ENCODE results near the gene PIP4K2A.

The PIP4K2A gene

DNA sequence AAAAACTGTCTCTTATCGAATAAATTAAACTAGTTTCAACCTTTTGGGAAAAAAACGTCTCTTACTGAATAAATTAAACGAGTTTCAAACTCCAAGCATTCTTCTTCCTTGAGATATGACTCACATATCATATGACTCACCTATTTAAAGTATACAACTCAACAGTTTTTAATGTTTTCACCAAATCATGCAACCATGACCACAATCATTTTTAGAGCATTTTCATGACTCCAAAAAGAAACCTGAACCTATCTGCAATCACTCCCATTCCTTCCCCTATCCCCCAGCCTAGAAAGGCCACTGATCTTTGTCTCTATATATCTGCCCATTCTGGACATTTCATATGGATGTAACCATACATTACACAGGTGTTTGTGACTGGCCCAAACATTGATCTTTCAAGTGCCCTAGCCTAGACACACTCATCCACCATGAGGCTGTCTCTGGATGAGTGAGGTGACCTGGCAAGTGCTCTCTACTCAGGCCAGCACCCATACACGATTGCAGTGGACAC is 115.3 kb downstream of the PIP4K2A start:
- peak; percentile 83 for DNase-seq (ENCODE audit: low read depth)

DNA sequence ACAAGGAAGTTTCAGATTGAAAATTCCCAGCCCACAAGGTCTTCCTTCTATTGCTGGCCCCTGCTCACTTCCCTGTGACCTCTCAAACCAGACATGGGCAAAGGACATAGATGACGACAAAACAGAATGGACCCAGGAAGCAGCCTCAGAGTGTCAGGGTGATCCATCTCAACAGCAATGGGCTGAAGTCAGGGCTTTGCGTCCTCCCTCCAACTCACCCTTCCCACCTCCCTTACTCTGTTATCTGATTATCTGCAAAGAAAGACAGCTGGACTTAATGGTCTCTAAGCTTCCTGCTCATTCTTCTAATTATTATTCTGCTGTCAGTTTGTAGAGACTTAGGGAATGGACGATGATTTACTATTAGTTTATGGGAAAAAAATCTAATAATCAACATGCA is 115.9 kb downstream of the PIP4K2A start:
- peak; percentile 38 for DNase-seq (ENCODE audit: low read depth)

- DNase-seq (ENCODE audit: low read depth): peak; percentile 74
These were observed 117.2 kb downstream of the PIP4K2A start for GRCh38 chr10:22597138-22597537.

DNA sequence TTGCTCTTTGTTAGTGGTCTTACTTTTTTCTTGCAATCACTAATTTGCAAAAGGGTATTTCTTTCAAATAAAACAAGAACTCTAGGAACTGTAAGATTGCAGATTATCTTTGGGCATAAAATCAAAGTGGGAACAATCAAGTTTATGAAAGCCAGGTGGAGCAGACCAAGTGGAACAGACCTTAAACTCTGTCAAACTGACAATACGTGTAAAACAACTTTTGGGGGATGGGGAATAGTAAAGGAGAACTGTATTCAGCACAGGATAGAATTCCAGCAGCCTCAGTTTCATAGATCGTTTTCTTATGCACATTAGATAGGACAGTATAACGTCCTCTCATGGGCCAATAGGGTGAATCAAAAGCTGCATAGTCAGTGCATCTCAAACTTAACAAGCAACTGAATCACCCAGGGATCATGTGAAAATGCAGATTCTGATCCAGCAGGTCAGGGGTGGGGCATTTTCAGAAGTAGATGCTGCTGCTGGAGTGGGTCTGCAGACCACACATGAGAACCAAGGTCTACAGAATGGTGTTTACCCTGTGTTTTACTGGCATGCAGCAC is 120.7 kb downstream of the PIP4K2A start:
- no peak for DNase-seq (ENCODE audit: low read depth)

GRCh38 chr10:22593026-22593425 is 121.4 kb downstream of the PIP4K2A start:
- no peak for DNase-seq (ENCODE audit: low read depth)

- peak; percentile 37 for DNase-seq (ENCODE audit: low read depth)
These were observed 124.4 kb downstream of the PIP4K2A start for GRCh38 chr10:22589851-22590514.

- DNase-seq (ENCODE audit: low read depth): no peak
These were observed 125.9 kb downstream of the PIP4K2A start for GRCh38 chr10:22588462-22588861.

GRCh38 chr10:22583683-22584082 is 130.7 kb downstream of the PIP4K2A start:
- no peak for DNase-seq (ENCODE audit: low read depth)

DNA sequence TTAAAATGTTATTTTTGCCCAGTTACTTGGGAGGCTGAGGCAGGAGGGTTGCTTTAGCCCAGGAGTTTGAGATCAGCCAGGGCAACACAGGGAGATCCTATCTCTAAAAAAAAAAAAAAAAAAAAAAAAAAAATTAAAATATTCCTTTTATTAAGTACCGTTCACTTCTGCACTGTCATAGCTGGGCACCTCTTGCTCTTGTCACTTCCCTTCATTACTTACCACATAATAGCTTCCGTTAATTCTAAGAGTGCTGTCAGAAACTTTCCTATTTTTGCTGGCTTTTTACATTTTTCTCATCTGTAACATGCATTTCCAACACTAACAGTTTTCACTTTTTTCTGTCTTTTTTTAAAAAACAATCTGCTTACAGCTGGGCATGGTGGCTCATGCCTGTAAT is 132.9 kb downstream of the PIP4K2A start:
- no peak for DNase-seq (ENCODE audit: low read depth)

GRCh38 chr10:22580711-22581110 is 133.7 kb downstream of the PIP4K2A start:
- no peak for DNase-seq (ENCODE audit: low read depth)

DNA sequence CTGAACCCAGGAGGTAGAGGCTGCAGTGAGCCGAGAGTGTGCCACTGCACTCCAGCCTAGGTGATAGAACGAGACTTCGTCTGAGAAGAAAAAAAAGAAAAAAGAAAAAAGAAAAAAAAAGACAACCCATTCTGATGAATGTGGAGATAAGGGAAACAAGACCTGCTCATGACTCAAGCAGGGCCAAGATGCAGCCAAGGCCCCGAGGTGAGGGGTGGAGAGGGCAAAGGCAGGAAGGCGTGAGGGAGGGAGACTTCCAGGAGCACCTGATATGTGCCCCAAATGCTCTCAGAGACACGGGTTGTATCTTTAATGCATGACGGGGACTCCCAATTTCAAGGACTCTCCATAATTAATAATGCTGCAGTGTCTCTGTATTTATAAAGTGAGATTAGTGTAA is 134.6 kb downstream of the PIP4K2A start:
- DNase-seq (ENCODE audit: low read depth): no peak

DNA sequence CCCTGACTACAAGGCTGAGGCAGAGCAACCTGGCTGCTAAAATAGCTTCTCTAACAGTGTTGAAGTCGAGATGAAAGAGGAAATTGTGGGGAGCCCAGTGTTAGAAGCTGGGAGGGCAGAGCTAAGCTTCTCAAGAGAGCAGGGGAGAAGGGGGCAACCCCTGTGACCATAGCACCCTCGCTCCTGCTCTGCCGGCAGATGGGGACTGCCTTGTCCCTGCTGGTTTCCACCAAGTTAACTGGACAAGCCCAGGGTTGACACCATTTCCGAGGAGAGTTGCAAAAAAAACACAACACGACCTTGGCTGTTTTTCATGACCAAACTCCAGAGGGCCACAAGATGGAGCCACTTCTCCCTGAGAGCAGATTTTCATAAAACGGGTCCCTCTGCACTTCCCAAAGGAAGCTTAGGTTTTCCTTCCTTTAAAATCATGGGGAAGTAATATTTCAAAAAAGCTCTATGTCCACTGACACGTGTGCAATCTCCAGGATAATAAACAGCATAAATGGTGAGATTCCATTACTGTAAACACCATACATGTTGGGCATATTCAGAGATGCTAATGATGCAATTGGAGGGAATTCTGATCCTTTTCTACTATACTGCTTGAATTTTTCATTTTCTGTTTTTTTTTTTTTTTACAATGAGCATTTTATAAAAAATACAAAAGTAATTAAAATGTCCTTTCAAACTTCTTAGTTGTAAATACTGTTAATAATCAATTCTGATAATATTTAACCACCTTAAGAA is 140.4 kb downstream of the PIP4K2A start:
- DNase-seq (ENCODE audit: low read depth): peak; percentile 39

GRCh38 chr10:22570733-22571430 is 143.5 kb downstream of the PIP4K2A start:
- DNase-seq (ENCODE audit: low read depth): no peak

- no peak for DNase-seq (ENCODE audit: low read depth)
These were observed 144.1 kb downstream of the PIP4K2A start for GRCh38 chr10:22570234-22570633.

DNA sequence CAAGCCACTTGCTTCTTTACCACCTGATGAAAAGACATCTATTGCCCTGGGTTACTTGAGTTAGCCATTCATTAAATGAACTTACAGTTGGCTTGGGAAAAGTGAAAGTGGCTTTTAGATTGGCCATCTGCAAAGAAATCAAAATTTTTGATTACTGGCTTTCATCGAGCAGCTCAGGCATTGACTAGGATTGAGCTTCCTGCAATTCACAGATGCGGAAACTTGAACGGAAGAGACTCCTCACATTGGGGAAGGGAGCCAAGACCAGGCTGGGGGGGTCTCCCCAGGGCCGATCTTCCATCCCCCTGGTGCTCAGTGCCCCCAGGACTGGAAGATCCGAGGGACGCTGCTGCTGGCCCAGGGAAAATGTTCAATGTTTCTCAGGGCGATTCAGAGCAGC is 145.4 kb downstream of the PIP4K2A start:
- DNase-seq (ENCODE audit: low read depth): no peak

DNA sequence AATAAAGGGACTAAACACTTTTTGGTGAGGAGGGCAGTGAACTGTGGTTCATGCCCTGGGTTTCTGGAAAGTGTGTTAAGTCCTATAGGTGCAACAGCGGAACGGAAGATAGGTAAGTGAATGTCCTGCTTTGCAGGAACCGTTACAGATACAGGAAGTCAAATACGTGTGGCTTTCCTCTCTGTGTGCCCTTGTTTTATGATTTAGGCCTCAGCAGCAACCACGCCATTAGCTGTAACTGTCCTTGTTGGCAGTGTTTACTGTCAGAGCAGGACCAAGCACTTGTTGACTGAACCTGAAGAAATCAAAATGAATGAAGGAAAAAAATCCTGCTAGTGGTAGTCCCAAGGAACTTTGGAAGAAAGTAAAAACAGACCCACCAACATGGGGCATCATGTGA is 150.3 kb downstream of the PIP4K2A start:
- DNase-seq (ENCODE audit: low read depth): no peak

- DNase-seq (ENCODE audit: low read depth): no peak
These were observed 152.5 kb downstream of the PIP4K2A start for GRCh38 chr10:22561909-22562308.

GRCh38 chr10:22560913-22561239 is 153.5 kb downstream of the PIP4K2A start:
- DNase-seq (ENCODE audit: low read depth): no peak

DNA sequence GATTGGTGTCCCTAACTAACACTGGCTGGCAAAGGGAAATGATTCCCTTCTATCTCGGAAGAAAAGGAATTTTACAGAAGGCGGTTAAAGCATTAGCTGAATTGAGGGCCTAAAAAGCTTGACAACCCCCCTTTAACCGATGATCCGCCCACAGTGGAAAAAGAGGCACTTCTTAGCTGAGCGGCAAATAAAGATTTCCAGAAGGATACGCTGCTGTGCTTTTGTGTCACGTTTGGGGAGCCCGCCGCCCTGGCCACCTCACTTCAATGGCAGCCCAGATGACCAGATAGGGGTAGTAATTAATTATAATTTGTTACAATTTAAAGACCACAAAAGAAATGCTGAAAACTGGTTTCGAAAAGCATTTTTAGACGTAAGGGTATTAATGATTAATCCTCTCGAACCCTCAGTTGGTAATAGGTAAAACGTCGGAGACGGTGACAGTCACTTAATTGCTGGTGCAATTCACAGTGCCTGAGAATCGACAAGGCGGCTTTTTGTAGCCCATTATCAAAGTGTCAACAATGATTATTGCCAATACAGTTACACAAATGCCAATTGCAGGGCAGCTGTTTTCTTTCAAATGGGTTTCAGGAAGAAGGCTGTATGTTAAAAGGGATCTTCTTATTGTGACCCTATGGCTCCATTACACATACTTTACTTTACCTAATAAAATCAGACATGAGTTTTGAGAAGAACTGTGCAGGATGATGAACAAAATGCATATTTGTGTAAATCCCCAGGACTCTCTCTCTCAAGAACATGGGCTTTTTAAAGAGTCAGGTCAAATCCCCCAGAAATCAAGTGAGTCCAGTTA is 154.1 kb downstream of the PIP4K2A start:
- DNase-seq (ENCODE audit: low read depth): no peak

DNA sequence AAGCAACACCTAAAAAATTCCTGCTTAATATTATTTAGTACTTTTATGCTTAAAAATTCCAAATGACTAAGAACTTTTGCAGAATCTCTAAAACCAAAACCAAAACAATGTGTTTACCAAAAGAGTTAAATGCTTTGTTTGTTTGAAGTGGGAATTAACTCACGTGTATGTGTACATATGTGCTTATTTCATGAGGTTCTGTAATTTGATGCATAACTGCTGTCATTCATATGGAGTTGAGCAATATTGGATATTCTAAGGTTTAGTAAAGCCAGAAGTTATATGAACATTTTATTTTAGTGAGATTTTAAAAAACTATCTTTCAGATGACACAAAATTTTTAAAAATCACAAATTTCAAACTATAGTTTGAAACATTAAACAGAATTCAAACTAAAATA is 157.1 kb downstream of the PIP4K2A start:
- DNase-seq (ENCODE audit: low read depth): no peak

- no peak for DNase-seq (ENCODE audit: low read depth)
These were observed 157.6 kb downstream of the PIP4K2A start for GRCh38 chr10:22556774-22557173.
